Right lobe of liver (tissue), 4 donors: ENCODE measurements around the gene CDKL5.

Experiments
- POLR2A ChIP-seq: fragments of 450-650 bp; IDR thresholded peaks from one replicate; pipeline ENCODE4 v1.6.1; 2017; ENCODE audit warnings: antibody characterized with exemption, mild to moderate bottlenecking
- TF ChIP-seq, protein P1 (sequence below), 4 donors: fragments of 200-600 bp in 3 of 4; fragments of 450-650 bp in 1 of 4; IDR thresholded peaks; one replicate each; pipeline versions ENCODE4 v1.5.1 to v1.8.0; 2016 to 2022; ENCODE audit warnings: antibody characterized with exemption in 4 of 4, mild to moderate bottlenecking in 2 of 4
- donor health status: DM: no; HTN: no; CAD: no.
- donor health status: DM: no; HTN: no; CAD: no.
- donor health status: DM: no; HTN: yes; CAD: no.

DNA sequence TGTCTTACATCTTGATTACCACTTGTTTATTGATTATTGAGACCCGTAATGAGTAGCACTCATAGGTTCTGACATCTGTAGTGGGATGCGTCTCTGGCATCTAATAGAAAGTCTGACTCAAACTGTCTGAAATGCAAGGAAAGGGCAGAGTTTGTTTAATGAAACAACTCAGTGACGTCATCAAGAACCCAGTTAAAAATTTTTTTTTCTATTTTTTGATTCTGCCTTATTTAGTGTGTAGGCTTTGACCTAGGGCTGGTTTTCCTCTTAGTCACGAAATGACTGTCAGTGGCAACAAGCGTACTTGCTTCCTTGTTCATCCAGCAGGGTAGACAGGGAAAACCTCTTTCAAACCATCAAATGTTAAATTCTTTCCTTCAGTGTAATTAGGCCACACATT, 3.1 kb upstream of the CDKL5 start:
- TF ChIP-seq, protein P1, sequence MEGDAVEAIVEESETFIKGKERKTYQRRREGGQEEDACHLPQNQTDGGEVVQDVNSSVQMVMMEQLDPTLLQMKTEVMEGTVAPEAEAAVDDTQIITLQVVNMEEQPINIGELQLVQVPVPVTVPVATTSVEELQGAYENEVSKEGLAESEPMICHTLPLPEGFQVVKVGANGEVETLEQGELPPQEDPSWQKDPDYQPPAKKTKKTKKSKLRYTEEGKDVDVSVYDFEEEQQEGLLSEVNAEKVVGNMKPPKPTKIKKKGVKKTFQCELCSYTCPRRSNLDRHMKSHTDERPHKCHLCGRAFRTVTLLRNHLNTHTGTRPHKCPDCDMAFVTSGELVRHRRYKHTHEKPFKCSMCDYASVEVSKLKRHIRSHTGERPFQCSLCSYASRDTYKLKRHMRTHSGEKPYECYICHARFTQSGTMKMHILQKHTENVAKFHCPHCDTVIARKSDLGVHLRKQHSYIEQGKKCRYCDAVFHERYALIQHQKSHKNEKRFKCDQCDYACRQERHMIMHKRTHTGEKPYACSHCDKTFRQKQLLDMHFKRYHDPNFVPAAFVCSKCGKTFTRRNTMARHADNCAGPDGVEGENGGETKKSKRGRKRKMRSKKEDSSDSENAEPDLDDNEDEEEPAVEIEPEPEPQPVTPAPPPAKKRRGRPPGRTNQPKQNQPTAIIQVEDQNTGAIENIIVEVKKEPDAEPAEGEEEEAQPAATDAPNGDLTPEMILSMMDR (IDR thresholded peaks at IDR 0.05), result no peak
- TF ChIP-seq POLR2A, result no peak
